HepG2 (cell line): ENCODE data around the gene CISD1. TPM values are rescaled to one million over a fixed set of nuclear protein-coding genes. Genes with fewer than 3 reads are reported as not detected.

Experiments used
- ARID2 ChIP-seq: sonication (generic); formaldehyde crosslinking; IDR thresholded peaks from 2 replicates; pipeline ENCODE4 v1.8.1; 2022; ENCODE audit warnings: mild to moderate bottlenecking, missing genetic modification reagents, borderline replicate concordance
- DNMT1 ChIP-seq: sonication (generic); formaldehyde crosslinking; IDR thresholded peaks from 2 replicates; pipeline ENCODE4 v1.5.1; 2020; ENCODE audit warnings: mild to moderate bottlenecking, missing genetic modification reagents
- EED ChIP-seq: sonication (generic); formaldehyde crosslinking; IDR thresholded peaks from 2 replicates; pipeline ENCODE4 v1.5.0; 2020; ENCODE audit warnings: mild to moderate bottlenecking, missing genetic modification reagents
- ELF3 ChIP-seq: IDR thresholded peaks from 2 replicates; pipeline ENCODE4 v1.6.1; 2016; ENCODE audit warnings: missing genetic modification reagents, missing compliant biosample characterization
- HMGA1 ChIP-seq: sonication (generic); formaldehyde crosslinking; conservative IDR thresholded peaks from 2 replicates; pipeline ENCODE4 v1.4.0; 2020; ENCODE audit warnings: missing genetic modification reagents
- ISL2 ChIP-seq: sonication (generic); formaldehyde crosslinking; IDR thresholded peaks from 2 replicates; pipeline ENCODE4 v1.5.0; 2020; ENCODE audit warnings: missing genetic modification reagents
- MIXL1 ChIP-seq: IDR thresholded peaks from 2 replicates; pipeline ENCODE4 v1.6.1; 2016
- NBN ChIP-seq: fragments of 450-650 bp; conservative IDR thresholded peaks from 2 replicates; pipeline ENCODE4 v1.6.1; 2017
- RFX5 ChIP-seq: IDR thresholded peaks from 2 replicates; pipeline ENCODE4 v1.6.1; 2011; ENCODE audit warnings: low read depth, low read length, improper control_type of control experiment
- SNAPC2 ChIP-seq: sonication (generic); formaldehyde crosslinking; IDR thresholded peaks from 2 replicates; pipeline ENCODE4 v1.8.1; 2022; ENCODE audit warnings: mild to moderate bottlenecking, missing genetic modification reagents
- ZBTB21 ChIP-seq: sonication (generic); formaldehyde crosslinking; IDR thresholded peaks from 2 replicates; pipeline ENCODE4 v1.4.0; 2020; ENCODE audit warnings: missing genetic modification reagents
- ZFP36L1 ChIP-seq: sonication (generic); formaldehyde crosslinking; IDR thresholded peaks from 2 replicates; pipeline ENCODE4 v1.8.0; 2022; ENCODE audit warnings: mild to moderate bottlenecking, missing genetic modification reagents, moderate library complexity
- ZFP62 ChIP-seq: sonication (generic); formaldehyde crosslinking; IDR thresholded peaks from 2 replicates; pipeline ENCODE4 v1.4.0; 2020; ENCODE audit warnings: missing genetic modification reagents
- ZNF232 ChIP-seq: sonication (generic); formaldehyde crosslinking; IDR thresholded peaks from 2 replicates; pipeline ENCODE4 v1.4.0; 2020; ENCODE audit warnings: missing genetic modification reagents, borderline replicate concordance
- ZNF337 ChIP-seq: sonication (generic); formaldehyde crosslinking; IDR thresholded peaks from 2 replicates; pipeline ENCODE4 v1.5.1; 2020; ENCODE audit warnings: missing genetic modification reagents, low read depth, mild to moderate bottlenecking, borderline replicate concordance
- ZNF44 ChIP-seq: sonication (generic); formaldehyde crosslinking; IDR thresholded peaks from 2 replicates; pipeline ENCODE4 v1.5.1; 2020; ENCODE audit warnings: mild to moderate bottlenecking, missing genetic modification reagents
- ZNF501 ChIP-seq: sonication (generic); formaldehyde crosslinking; IDR thresholded peaks from 2 replicates; pipeline ENCODE4 v1.5.1; 2020; ENCODE audit warnings: mild to moderate bottlenecking, moderate library complexity, missing genetic modification reagents
- ZNF644 ChIP-seq: IDR thresholded peaks from 2 replicates; pipeline ENCODE4 v1.6.1; 2016; ENCODE audit warnings: low read depth
- ZNF703 ChIP-seq: sonication (generic); formaldehyde crosslinking; IDR thresholded peaks from 2 replicates; pipeline ENCODE4 v1.5.1; 2020; ENCODE audit warnings: missing genetic modification reagents, mild to moderate bottlenecking, moderate library complexity, borderline replicate concordance
- ZNF850 ChIP-seq: sonication (generic); formaldehyde crosslinking; conservative IDR thresholded peaks from 2 replicates; pipeline ENCODE4 v1.9.0; 2021; ENCODE audit warnings: mild to moderate bottlenecking, missing genetic modification reagents
- polyA plus RNA-seq, 8 experiments: library from polyadenylated mRNA; depleted of rRNA in 3 of 8; stranded (reverse) in 7 of 8; unstranded in 1 of 8; fragments of >200 nt; fragmentation: Illumina TruSeq in 4 of 8; extraction: Trizol in 4 of 8; gene quantifications; 2 replicates each; pipeline versions ENCODE4 v1.2.1 to v1.2.3, GENCODE V29; 2011 to 2016; ENCODE audit warnings: low read depth in 4 of 8, missing spikeins in 1 of 8, mixed read lengths in 1 of 8; ENCODE audit not compliant: insufficient read depth in 1 of 8
- total RNA-seq, 5 experiments: library from RNA; depleted of rRNA; stranded (reverse); fragments of >200 nt; fragmentation: Illumina TruSeq; extraction: Trizol; gene quantifications; 2 replicates each; pipeline ENCODE4 v1.2.3, GENCODE V29; 2016; ENCODE audit warnings: low read depth in 1 of 5
- TF ChIP-seq, protein P1 (sequence below): sonication (generic); formaldehyde crosslinking; IDR thresholded peaks from 2 replicates; pipeline ENCODE4 v1.8.0; 2022; ENCODE audit warnings: low read depth, missing genetic modification reagents
- TF ChIP-seq, protein P2 (sequence below): sonication (generic); formaldehyde crosslinking; IDR thresholded peaks from 2 replicates; pipeline ENCODE4 v1.4.0; 2020; ENCODE audit warnings: missing genetic modification reagents
- TF ChIP-seq, protein P3 (sequence below): IDR thresholded peaks from 2 replicates; pipeline ENCODE4 v1.6.1; 2016; ENCODE audit warnings: missing compliant biosample characterization, missing genetic modification reagents, borderline replicate concordance
- TF ChIP-seq, protein P4 (sequence below): sonication (generic); formaldehyde crosslinking; IDR thresholded peaks from 2 replicates; pipeline ENCODE4 v1.4.0; 2020; ENCODE audit warnings: missing genetic modification reagents; ENCODE audit errors: not compliant biosample characterization

The CISD1 gene
- total and polyA plus RNA-seq, 2 of the 13 experiments (the other 11 are each of a cell fraction or from before 2014, with no cell fraction given): 63.4 to 78.9 TPM

DNA sequence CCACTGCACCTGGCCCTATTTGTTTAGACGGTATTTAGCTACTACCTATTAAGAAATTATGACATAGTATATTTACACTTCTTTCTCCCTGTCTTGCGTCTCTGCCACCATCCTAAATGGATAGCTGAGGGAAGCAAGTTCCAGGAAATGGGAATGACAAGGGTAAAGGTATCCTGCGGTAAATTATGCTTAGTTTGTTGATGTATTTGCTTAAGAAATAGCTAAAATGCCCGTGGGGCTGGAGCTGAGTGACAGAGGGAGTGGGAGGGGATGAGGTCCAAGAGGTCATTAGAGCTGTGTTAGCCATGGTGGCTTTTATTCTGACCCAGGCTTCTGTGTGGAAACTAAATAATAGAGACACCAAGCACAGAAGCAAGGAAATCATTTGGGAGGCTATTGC lies 36.9 kb downstream of the CISD1 start (continued):
- TF ChIP-seq, protein P1, sequence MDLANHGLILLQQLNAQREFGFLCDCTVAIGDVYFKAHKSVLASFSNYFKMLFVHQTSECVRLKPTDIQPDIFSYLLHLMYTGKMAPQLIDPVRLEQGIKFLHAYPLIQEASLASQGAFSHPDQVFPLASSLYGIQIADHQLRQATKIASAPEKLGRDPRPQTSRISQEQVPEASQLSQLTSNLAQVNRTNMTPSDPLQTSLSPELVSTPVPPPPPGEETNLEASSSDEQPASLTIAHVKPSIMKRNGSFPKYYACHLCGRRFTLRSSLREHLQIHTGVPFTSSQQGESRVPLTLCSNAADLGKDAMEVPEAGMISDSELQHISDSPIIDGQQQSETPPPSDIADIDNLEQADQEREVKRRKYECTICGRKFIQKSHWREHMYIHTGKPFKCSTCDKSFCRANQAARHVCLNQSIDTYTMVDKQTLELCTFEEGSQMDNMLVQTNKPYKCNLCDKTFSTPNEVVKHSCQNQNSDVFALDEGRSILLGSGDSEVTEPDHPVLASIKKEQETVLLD (CRISPR knock-in tag): no peak
- TF ChIP-seq NBN (no peak), MIXL1 (CRISPR knock-in tag) (peak; percentile 41; the same call in 1 of the 2 replicates), SNAPC2 (no peak), ZFP62 (no peak), ELF3 (peak; percentile 70), EED (no peak), ZBTB21 (CRISPR knock-in tag) (no peak), ARID2 (CRISPR knock-in tag) (no peak), ZNF337 (CRISPR knock-in tag) (no peak), ZNF644 (CRISPR knock-in tag) (0 out of 2 replicates have a peak, but pooled peaks have one; percentile 10), ZNF850 (CRISPR knock-in tag) (no peak), HMGA1 (no peak), ZNF44 (CRISPR knock-in tag) (no peak), RFX5 (no peak), ZFP36L1 (no peak), DNMT1 (no peak), ZNF703 (CRISPR knock-in tag) (no peak), ZNF232 (CRISPR knock-in tag) (no peak), ISL2 (peak; percentile 51; the same call in 1 of the 2 replicates), ZNF501 (no peak)
- TF ChIP-seq, protein P2, sequence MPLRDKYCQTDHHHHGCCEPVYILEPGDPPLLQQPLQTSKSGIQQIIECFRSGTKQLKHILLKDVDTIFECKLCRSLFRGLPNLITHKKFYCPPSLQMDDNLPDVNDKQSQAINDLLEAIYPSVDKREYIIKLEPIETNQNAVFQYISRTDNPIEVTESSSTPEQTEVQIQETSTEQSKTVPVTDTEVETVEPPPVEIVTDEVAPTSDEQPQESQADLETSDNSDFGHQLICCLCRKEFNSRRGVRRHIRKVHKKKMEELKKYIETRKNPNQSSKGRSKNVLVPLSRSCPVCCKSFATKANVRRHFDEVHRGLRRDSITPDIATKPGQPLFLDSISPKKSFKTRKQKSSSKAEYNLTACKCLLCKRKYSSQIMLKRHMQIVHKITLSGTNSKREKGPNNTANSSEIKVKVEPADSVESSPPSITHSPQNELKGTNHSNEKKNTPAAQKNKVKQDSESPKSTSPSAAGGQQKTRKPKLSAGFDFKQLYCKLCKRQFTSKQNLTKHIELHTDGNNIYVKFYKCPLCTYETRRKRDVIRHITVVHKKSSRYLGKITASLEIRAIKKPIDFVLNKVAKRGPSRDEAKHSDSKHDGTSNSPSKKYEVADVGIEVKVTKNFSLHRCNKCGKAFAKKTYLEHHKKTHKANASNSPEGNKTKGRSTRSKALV (CRISPR knock-in tag): no peak
- TF ChIP-seq, protein P3, sequence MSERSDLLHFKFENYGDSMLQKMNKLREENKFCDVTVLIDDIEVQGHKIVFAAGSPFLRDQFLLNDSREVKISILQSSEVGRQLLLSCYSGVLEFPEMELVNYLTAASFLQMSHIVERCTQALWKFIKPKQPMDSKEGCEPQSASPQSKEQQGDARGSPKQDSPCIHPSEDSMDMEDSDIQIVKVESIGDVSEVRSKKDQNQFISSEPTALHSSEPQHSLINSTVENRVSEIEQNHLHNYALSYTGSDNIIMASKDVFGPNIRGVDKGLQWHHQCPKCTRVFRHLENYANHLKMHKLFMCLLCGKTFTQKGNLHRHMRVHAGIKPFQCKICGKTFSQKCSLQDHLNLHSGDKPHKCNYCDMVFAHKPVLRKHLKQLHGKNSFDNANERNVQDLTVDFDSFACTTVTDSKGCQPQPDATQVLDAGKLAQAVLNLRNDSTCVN (CRISPR knock-in tag): no peak
- TF ChIP-seq, protein P4, sequence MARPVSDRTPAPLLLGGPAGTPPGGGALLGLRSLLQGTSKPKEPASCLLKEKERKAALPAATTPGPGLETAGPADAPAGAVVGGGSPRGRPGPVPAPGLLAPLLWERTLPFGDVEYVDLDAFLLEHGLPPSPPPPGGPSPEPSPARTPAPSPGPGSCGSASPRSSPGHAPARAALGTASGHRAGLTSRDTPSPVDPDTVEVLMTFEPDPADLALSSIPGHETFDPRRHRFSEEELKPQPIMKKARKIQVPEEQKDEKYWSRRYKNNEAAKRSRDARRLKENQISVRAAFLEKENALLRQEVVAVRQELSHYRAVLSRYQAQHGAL: no peak
